Lung (tissue), 12 donors: ENCODE measurements around the gene CPO. TPM values are rescaled to one million over a fixed set of nuclear protein-coding genes. Genes with fewer than 3 reads are reported as not detected.

ENCODE experiments used
- ATAC-seq: fragments of 200-7000 bp; cut with Tn5 transposase; one replicate; pipeline ENCODE4 v1.9.1; 2020; ENCODE audit warnings: moderate number of reproducible peaks; ENCODE audit not compliant: insufficient read depth, low FRiP score
- DNase-seq, 3 donors: peaks; one replicate each; pipeline ENCODE4 v3.0.0-alpha.2; 2013 to 2017
- H3K27ac ChIP-seq, 2 donors: one replicate each; pipeline ENCODE4 v1.5.1; 2013; ENCODE audit warnings: mild to moderate bottlenecking in 2 of 2, moderate library complexity in 2 of 2, control low read depth in 1 of 2, inconsistent platforms in 1 of 2, low read depth in 1 of 2, low read length in 1 of 2
- H3K27me3 ChIP-seq, 3 donors: one replicate each; pipeline ENCODE4 v1.5.1; 2013; ENCODE audit warnings: low read length in 2 of 3; ENCODE audit not compliant: control insufficient read depth in 3 of 3, insufficient read depth in 3 of 3
- H3K36me3 ChIP-seq, 4 donors: one replicate each; pipeline ENCODE4 v1.5.1; 2013; ENCODE audit warnings: low read length in 4 of 4, mild to moderate bottlenecking in 1 of 4, moderate library complexity in 1 of 4; ENCODE audit not compliant: control insufficient read depth in 4 of 4, insufficient read depth in 4 of 4
- H3K4me1 ChIP-seq, 5 donors: one replicate each; pipeline ENCODE4 v1.5.1; 2013; ENCODE audit warnings: low read length in 5 of 5, mild to moderate bottlenecking in 2 of 5, moderate library complexity in 1 of 5; ENCODE audit not compliant: control insufficient read depth in 5 of 5, insufficient read depth in 5 of 5
- H3K4me3 ChIP-seq: one replicate; pipeline ENCODE4 v1.5.1; 2013; ENCODE audit warnings: mild to moderate bottlenecking, control low read depth, moderate library complexity
- H3K9ac ChIP-seq, 2 donors: one replicate each; pipeline ENCODE4 v1.5.1; 2013; ENCODE audit warnings: low read length in 2 of 2, control low read depth in 1 of 2; ENCODE audit not compliant: insufficient read depth in 1 of 2
- H3K9me3 ChIP-seq, 4 donors: one replicate each; pipeline ENCODE4 v1.5.1; 2013; ENCODE audit warnings: low read length in 3 of 4, mild to moderate bottlenecking in 1 of 4, moderate library complexity in 1 of 4; ENCODE audit not compliant: control insufficient read depth in 4 of 4, insufficient read depth in 3 of 4
- CTCF ChIP-seq: IDR thresholded peaks from 2 replicates; pipeline ENCODE4 v1.5.1; 2012; ENCODE audit warnings: mild to moderate bottlenecking; ENCODE audit errors: control extremely low read depth, extremely low read depth
- WGBS, 2 donors: extraction: QIAGEN DNeasy Blood & Tissue Kit; methylation state at CpG; one replicate each; pipeline ENCODE4 v1.1.7; 2013; 5-methylcytosine and 5-hydroxymethylcytosine counted together
- polyA plus RNA-seq, 2 donors: library from polyadenylated mRNA; stranded (reverse); fragments of 200-250 nt; gene quantifications; one replicate each; pipeline ENCODE4 v1.2.1, GENCODE V29; 2013
- total RNA-seq, 2 donors: library from RNA; depleted of rRNA in 1 of 2; stranded (reverse); fragments of >200 nt in 1 of 2; gene quantifications; one replicate each; pipeline ENCODE4 v1.2.1, GENCODE V29; 2014 to 2021
- donor health status: control.
- donor health status: control.
- donor health status: Bipolar disorder and iron deficiency.
- donor health status: healthy.
- donor health status: DM: yes; HTN: yes; CAD: no.

CPO gene
- total and polyA plus RNA-seq, 4 donors: 0.07 to 0.20 (median 0.14) TPM; not detected in 1

GRCh38 chr2:206996556-206997065, 57.3 kb downstream of the CPO start:
- Histone ChIP-seq H3K36me3 (no peaks in the 10 kb centered on the region), H3K9me3 (peaks cover 0 to 8% (median 2%) of the 10 kb centered on the region in 4 donors), H3K4me1 (no peaks in the 10 kb centered on the region), H3K4me3 (no peak overlapping the region), H3K9ac (no peak overlapping the region), H3K27ac (no peak overlapping the region), H3K27me3 (no peaks in the 10 kb centered on the region)
- DNase-seq (no peak), ATAC-seq (no peak)
- no peak for TF ChIP-seq CTCF

- H3K27me3 ChIP-seq: no peaks in the 10 kb centered on the region
- WGBS, 2 donors: 61 to 66% methylated on average over 1 of the region's 1 CpG
- H3K36me3 ChIP-seq: no peaks in the 10 kb centered on the region
- peaks cover 0 to 4% (median 0%) of the 10 kb centered on the region in 5 donors for H3K4me1 ChIP-seq
- no peak for ATAC-seq
- H3K4me3 ChIP-seq: no peak overlapping the region
- H3K9ac ChIP-seq: no peak overlapping the region
- TF ChIP-seq CTCF: no peak
- no peaks in the 10 kb centered on the region for H3K9me3 ChIP-seq
- DNase-seq: no peak
- no peak overlapping the region for H3K27ac ChIP-seq
Measured at GRCh38 chr2:207008105-207008990, 69.0 kb downstream of the CPO start.

GRCh38 chr2:207012461-207012860, 73.1 kb downstream of the CPO start:
- Histone ChIP-seq H3K27me3 (no peaks in the 10 kb centered on the region), H3K36me3 (no peaks in the 10 kb centered on the region), H3K4me1 (peaks cover 0 to 4% (median 0%) of the 10 kb centered on the region in 5 donors), H3K4me3 (no peak overlapping the region), H3K27ac (no peak overlapping the region), H3K9ac (no peak overlapping the region), H3K9me3 (no peaks in the 10 kb centered on the region)
- TF ChIP-seq CTCF: no peak
- 34 to 47% methylated on average over 1 of the region's 1 CpG for WGBS, 2 donors
- no peak for ATAC-seq
- DNase-seq: no peak
